Neuronal stem cell (in vitro differentiated cells): ENCODE data around the gene MMP21.

Source experiments
- DNase-seq: peaks from one replicate; pipeline ENCODE4 v3.0.0-alpha.2; 2013; ENCODE audit warnings: low spot score
- H2AFZ ChIP-seq: one replicate; pipeline ENCODE4 v1.6.1; 2013; ENCODE audit warnings: mild to moderate bottlenecking, low read length, inconsistent platforms
- H2AK5ac ChIP-seq: 2 replicates; pipeline ENCODE4 v1.6.1; 2013; ENCODE audit warnings: low read depth, mild to moderate bottlenecking, inconsistent platforms, low read length, moderate library complexity, mixed read lengths
- H2BK120ac ChIP-seq: 2 replicates; pipeline ENCODE4 v1.6.1; 2013; ENCODE audit warnings: low read depth, mild to moderate bottlenecking, inconsistent platforms, low read length, moderate library complexity, mixed read lengths
- H2BK12ac ChIP-seq: one replicate; pipeline ENCODE4 v1.6.1; 2013; ENCODE audit warnings: low read length, inconsistent platforms
- H2BK15ac ChIP-seq: 2 replicates; pipeline ENCODE4 v1.6.1; 2013; ENCODE audit warnings: mild to moderate bottlenecking, low read length, inconsistent platforms, mixed read lengths
- H2BK5ac ChIP-seq: one replicate; pipeline ENCODE4 v1.6.1; 2013; ENCODE audit warnings: inconsistent platforms, mild to moderate bottlenecking, low read length, moderate library complexity
- H3K14ac ChIP-seq: one replicate; pipeline ENCODE4 v1.6.1; 2013; ENCODE audit warnings: low read length, inconsistent platforms
- H3K18ac ChIP-seq: 2 replicates; pipeline ENCODE4 v1.6.1; 2013; ENCODE audit warnings: low read length, inconsistent platforms
- H3K23ac ChIP-seq: 2 replicates; pipeline ENCODE4 v1.6.1; 2013; ENCODE audit warnings: low read depth, mild to moderate bottlenecking, mixed read lengths, low read length, inconsistent platforms; ENCODE audit not compliant: poor library complexity
- H3K27ac ChIP-seq: replicated peaks from 3 replicates; pipeline ENCODE4 v1.5.1; 2013; ENCODE audit warnings: low read length, inconsistent platforms
- H3K27me3 ChIP-seq, 3 experiments: 2 replicates each; pipeline ENCODE4 v1.6.1; 2013; ENCODE audit warnings: low read length in 3 of 3, mild to moderate bottlenecking in 2 of 3, inconsistent platforms in 1 of 3, low read depth in 1 of 3, mixed read lengths in 1 of 3, moderate library complexity in 1 of 3; ENCODE audit not compliant: control insufficient read depth in 3 of 3, insufficient read depth in 3 of 3
- H3K36me3 ChIP-seq, 2 donors: replicated peaks in 1 of 2; 2 replicates each; pipeline ENCODE4 v1.6.1; 2013; ENCODE audit warnings: low read length in 2 of 2; ENCODE audit not compliant: control insufficient read depth in 2 of 2, insufficient read depth in 2 of 2
- H3K4ac ChIP-seq: 2 replicates; pipeline ENCODE4 v1.6.1; 2013; ENCODE audit warnings: inconsistent platforms, mild to moderate bottlenecking, low read length, moderate library complexity
- H3K4me1 ChIP-seq, 2 donors: 1 replicate in 1 of 2; 2 replicates in 1 of 2; pipeline ENCODE4 v1.6.1; 2013; ENCODE audit warnings: low read length in 2 of 2, low read depth in 1 of 2; ENCODE audit not compliant: control insufficient read depth in 2 of 2, insufficient read depth in 1 of 2
- H3K4me2 ChIP-seq: one replicate; pipeline ENCODE4 v1.6.1; 2013; ENCODE audit warnings: mild to moderate bottlenecking, low read length, inconsistent platforms; ENCODE audit not compliant: insufficient read depth, poor library complexity, severe bottlenecking
- H3K4me3 ChIP-seq, 2 donors: 2 replicates each; pipeline ENCODE4 v1.5.1; 2013; ENCODE audit warnings: low read length in 2 of 2, mild to moderate bottlenecking in 2 of 2, inconsistent platforms in 1 of 2, moderate library complexity in 1 of 2
- H3K79me1 ChIP-seq: one replicate; pipeline ENCODE4 v1.6.1; 2013; ENCODE audit warnings: low read depth, mild to moderate bottlenecking, inconsistent platforms, low read length, moderate library complexity
- H3K9ac ChIP-seq: one replicate; pipeline ENCODE4 v1.6.1; 2013; ENCODE audit warnings: mild to moderate bottlenecking, low read depth, low read length, inconsistent platforms; ENCODE audit not compliant: poor library complexity
- H3K9me3 ChIP-seq, 2 donors: replicated peaks in 1 of 2; 2 replicates each; pipeline versions ENCODE3 to v1.6.1; 2013; ENCODE audit warnings: low read length in 2 of 2, mild to moderate bottlenecking in 2 of 2, inconsistent platforms in 1 of 2, low read depth in 1 of 2, mixed read lengths in 1 of 2, moderate library complexity in 1 of 2; ENCODE audit not compliant: control insufficient read depth in 2 of 2, insufficient read depth in 1 of 2
- H4K8ac ChIP-seq: one replicate; pipeline ENCODE4 v1.6.1; 2013; ENCODE audit warnings: low read depth, mild to moderate bottlenecking, inconsistent platforms, low read length, moderate library complexity
- H4K91ac ChIP-seq: one replicate; pipeline ENCODE4 v1.6.1; 2013; ENCODE audit warnings: low read length, low read depth, mild to moderate bottlenecking, inconsistent platforms; ENCODE audit not compliant: poor library complexity
- WGBS, 2 donors: extraction: QIAGEN DNeasy Blood & Tissue Kit; methylation state at CpG; one replicate each; pipeline ENCODE4 v1.1.7; 2013; ENCODE audit warnings: missing lambda C conversion rate in 2 of 2, mixed read lengths in 1 of 2; ENCODE audit not compliant: insufficient read length in 2 of 2, insufficient replicate concordance in 1 of 2; ENCODE audit errors: extremely low coverage in 2 of 2; 5-methylcytosine and 5-hydroxymethylcytosine counted together

MMP21 gene

GRCh38 chr10:125783408-125783807, 7.8 kb upstream of the MMP21 start:
- no peak overlapping the region for H2BK120ac ChIP-seq
- peaks cover 0 to 3% of the 10 kb centered on the region in 2 donors for H3K9me3 ChIP-seq
- no peak overlapping the region for H3K23ac ChIP-seq
- H4K8ac ChIP-seq: no peak overlapping the region
- H2BK5ac ChIP-seq: no peak overlapping the region
- no peak overlapping the region for H2BK15ac ChIP-seq
- no CpG with 5 or more reads among the region's 7 CpGs for WGBS, 2 donors
- no peak for DNase-seq
- no peak overlapping the region for H2BK12ac ChIP-seq
- H3K36me3 ChIP-seq: peaks cover 0 to 1% of the 10 kb centered on the region in 2 donors
- H3K4ac ChIP-seq: no peak overlapping the region
- no peaks in the 10 kb centered on the region for H3K79me1 ChIP-seq
- no peak overlapping the region for H4K91ac ChIP-seq
- H3K14ac ChIP-seq: no peak overlapping the region
- no peak overlapping the region for H3K18ac ChIP-seq
- H3K4me3 ChIP-seq: no peak overlapping the region
- H3K9ac ChIP-seq: no peak overlapping the region
- H2AK5ac ChIP-seq: no peak overlapping the region
- no peak overlapping the region for H2AFZ ChIP-seq
- H3K27me3 ChIP-seq: no peaks in the 10 kb centered on the region
- no peak overlapping the region for H3K27ac ChIP-seq
- peaks cover 0 to 5% of the 10 kb centered on the region in 2 donors for H3K4me1 ChIP-seq
- H3K4me2 ChIP-seq: no peak overlapping the region

DNA sequence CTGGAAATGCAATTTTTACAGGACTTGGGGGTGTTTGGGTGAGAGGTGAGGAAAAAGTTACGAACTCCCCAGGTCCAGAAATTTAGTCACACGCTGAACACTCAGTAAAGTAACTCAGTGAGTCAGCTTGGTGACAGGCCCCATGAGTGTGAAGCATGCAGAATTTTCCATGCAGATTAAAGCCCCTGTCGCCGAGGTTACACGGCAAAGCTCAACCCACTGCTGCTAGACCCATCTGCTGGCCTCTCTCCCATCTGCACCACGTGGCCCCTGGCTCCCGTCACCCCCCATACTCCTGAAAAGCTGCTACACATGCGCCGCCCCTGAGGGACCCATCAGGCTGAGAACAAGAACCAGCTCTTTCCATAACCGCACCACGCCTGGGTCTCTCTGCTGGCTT, 7.0 kb upstream of the MMP21 start:
- no peaks in the 10 kb centered on the region for H3K36me3 ChIP-seq
- H3K23ac ChIP-seq: no peak overlapping the region
- H2BK120ac ChIP-seq: no peak overlapping the region
- no CpG with 5 or more reads among the region's 11 CpGs for WGBS, 2 donors
- no peak overlapping the region for H3K9ac ChIP-seq
- no peak overlapping the region for H3K4me2 ChIP-seq
- H3K9me3 ChIP-seq: peaks cover 0 to 3% of the 10 kb centered on the region in 2 donors
- H4K8ac ChIP-seq: no peak overlapping the region
- H3K14ac ChIP-seq: no peak overlapping the region
- H2AFZ ChIP-seq: peak overlapping the region; percentile 77
- H3K4ac ChIP-seq: no peak overlapping the region
- H3K27me3 ChIP-seq: no peaks in the 10 kb centered on the region
- DNase-seq: no peak
- no peak overlapping the region for H2BK12ac ChIP-seq
- H3K79me1 ChIP-seq: no peaks in the 10 kb centered on the region
- peak overlapping the region; percentile 39 for H3K18ac ChIP-seq
- H4K91ac ChIP-seq: no peak overlapping the region
- no peak overlapping the region for H3K27ac ChIP-seq
- H3K4me1 ChIP-seq: peaks cover 0 to 5% of the 10 kb centered on the region in 2 donors
- peak overlapping the region; percentile 10 for H2AK5ac ChIP-seq
- H2BK5ac ChIP-seq: no peak overlapping the region
- no peak overlapping the region for H3K4me3 ChIP-seq
- no peak overlapping the region for H2BK15ac ChIP-seq

DNA sequence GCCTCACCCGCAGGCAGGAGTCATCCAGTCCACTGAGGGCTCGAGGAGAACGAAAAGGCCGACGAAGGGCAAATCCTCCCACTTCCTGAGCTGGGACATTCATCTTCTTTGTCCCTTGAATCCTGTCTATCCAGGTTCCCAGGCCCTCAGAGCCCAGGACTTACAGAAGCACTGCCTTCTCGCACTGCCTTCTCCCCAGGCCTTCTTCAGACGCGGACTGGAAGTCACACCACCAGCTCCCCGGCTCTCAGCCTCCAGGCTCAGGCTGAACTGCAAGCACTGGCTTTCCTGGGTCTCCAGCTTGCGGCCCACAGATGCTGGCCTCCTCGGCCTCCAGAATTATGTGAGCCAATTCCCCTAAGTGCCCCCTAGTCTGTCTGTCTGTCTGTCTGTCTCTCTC, 6.4 kb upstream of the MMP21 start:
- Histone ChIP-seq H3K27ac (no peak overlapping the region), H3K4ac (no peak overlapping the region), H2BK5ac (no peak overlapping the region), H3K9me3 (peaks cover 0 to 3% of the 10 kb centered on the region in 2 donors), H2AFZ (peak overlapping the region; percentile 77), H3K4me3 (no peak overlapping the region), H3K4me2 (no peak overlapping the region), H2AK5ac (no peak overlapping the region), H3K79me1 (no peaks in the 10 kb centered on the region), H2BK12ac (no peak overlapping the region), H3K9ac (no peak overlapping the region), H3K18ac (no peak overlapping the region), H3K23ac (no peak overlapping the region), H2BK120ac (no peak overlapping the region), H2BK15ac (no peak overlapping the region), H3K4me1 (peaks cover 0 to 5% of the 10 kb centered on the region in 2 donors), H4K8ac (no peak overlapping the region), H3K36me3 (no peaks in the 10 kb centered on the region), H3K14ac (no peak overlapping the region), H3K27me3 (no peaks in the 10 kb centered on the region), H4K91ac (no peak overlapping the region)
- WGBS, 2 donors: no CpG with 5 or more reads among the region's 11 CpGs
- DNase-seq: no peak

- no peak overlapping the region for H3K18ac ChIP-seq
- no peak overlapping the region for H3K9ac ChIP-seq
- no peak overlapping the region for H2BK15ac ChIP-seq
- no peak overlapping the region for H2BK120ac ChIP-seq
- H2BK12ac ChIP-seq: no peak overlapping the region
- H2AFZ ChIP-seq: peak overlapping the region; percentile 77
- H2AK5ac ChIP-seq: no peak overlapping the region
- H4K8ac ChIP-seq: no peak overlapping the region
- H3K4me1 ChIP-seq: peaks cover 0 to 5% of the 10 kb centered on the region in 2 donors
- H3K9me3 ChIP-seq: peaks cover 0 to 3% of the 10 kb centered on the region in 2 donors
- H3K4me3 ChIP-seq: no peak overlapping the region
- H3K23ac ChIP-seq: no peak overlapping the region
- no peak overlapping the region for H2BK5ac ChIP-seq
- no peak for DNase-seq
- H3K14ac ChIP-seq: no peak overlapping the region
- no peak overlapping the region for H3K27ac ChIP-seq
- H3K4me2 ChIP-seq: no peak overlapping the region
- no peaks in the 10 kb centered on the region for H3K27me3 ChIP-seq
- H3K36me3 ChIP-seq: no peaks in the 10 kb centered on the region
- no peak overlapping the region for H4K91ac ChIP-seq
- no peaks in the 10 kb centered on the region for H3K79me1 ChIP-seq
- WGBS, 2 donors: no CpG with 5 or more reads among the region's 8 CpGs
- H3K4ac ChIP-seq: no peak overlapping the region
Measured at GRCh38 chr10:125781374-125781773, 5.8 kb upstream of the MMP21 start.
